HepG2 (cell line): ENCODE data around the gene MED22. TPM values are rescaled to one million over a fixed set of nuclear protein-coding genes. Genes with fewer than 3 reads are reported as not detected.

Source experiments
- ATAC-seq: fragments of 200-7000 bp; cut with Tn5 transposase; 3 replicates; pipeline ENCODE4 v1.9.1; 2020; ENCODE audit warnings: mild to moderate bottlenecking, moderate library complexity
- BruUV-seq: library from RNA; stranded (reverse); fragments of 400-500 nt; replicated peaks from 2 replicates; lab custom pipeline; 2021; lab: Mats Ljungman, UMichigan
- CTCF ChIA-PET: fragments of 300-600 bp; formaldehyde crosslinking; extraction: SDS; loops from one replicate; lab custom pipeline; 2021; ENCODE audit warnings: low total read pairs, inconsistent platforms, low intra/inter-chr PET ratio; lab: Yijun Ruan, JAX
- POLR2A ChIA-PET: fragments of 350-600 bp; sonication (Branson Sonifier 250); formaldehyde crosslinking; loops from one replicate; lab custom pipeline; 2020; ENCODE audit warnings: antibody characterized with exemption, inconsistent platforms; lab: Yijun Ruan, JAX
- DNase-seq: peaks from one replicate; pipeline ENCODE4 v3.0.0-alpha.2; 2015; ENCODE audit warnings: low spot score
- FAIRE-seq: peaks from 3 replicates; lab custom pipeline; 2011; peaks lifted over from hg19 to GRCh38; lab: Jason Lieb, UNC
- H2AFZ ChIP-seq: one replicate; pipeline ENCODE4 v1.6.1; 2011; ENCODE audit warnings: low read length, inconsistent platforms
- H3K27ac ChIP-seq: fragments of 300-600 bp; 3 replicates; pipeline ENCODE4 v1.8.0; 2011; ENCODE audit warnings: mixed run types, mild to moderate bottlenecking, mixed read lengths, low read length, inconsistent platforms; ENCODE audit not compliant: insufficient read depth; ENCODE audit errors: extremely low read length
- H3K27me3 ChIP-seq, 2 experiments: fragments of 200-600 bp in 1 of 2; 2 replicates in 1 of 2; 3 replicates in 1 of 2; pipeline versions ENCODE4 v1.6.0 to v1.8.0; 2011; ENCODE audit warnings: low read length in 2 of 2, mild to moderate bottlenecking in 2 of 2, moderate library complexity in 2 of 2, inconsistent platforms in 1 of 2; ENCODE audit not compliant: insufficient read depth in 2 of 2, control insufficient read depth in 1 of 2
- H3K36me3 ChIP-seq, 2 experiments: fragments of 200-600 bp in 1 of 2; replicated peaks in 1 of 2; 2 replicates in 1 of 2; 3 replicates in 1 of 2; pipeline versions ENCODE4 v1.5.1 to v1.8.0; 2011; ENCODE audit warnings: low read length in 2 of 2, inconsistent platforms in 1 of 2; ENCODE audit not compliant: insufficient read depth in 2 of 2, control insufficient read depth in 1 of 2
- H3K4me1 ChIP-seq: 2 replicates; pipeline ENCODE4 v1.5.1; 2012; ENCODE audit warnings: low read length, inconsistent platforms; ENCODE audit not compliant: insufficient read depth
- H3K4me2 ChIP-seq: 2 replicates; pipeline ENCODE4 v1.6.0; 2011; ENCODE audit warnings: low read depth, low read length, inconsistent platforms
- H3K4me3 ChIP-seq, 3 experiments: fragments of 200-600 bp in 1 of 3; sonication (generic), shearing (Covaris generic) in 1 of 3; replicated peaks in 1 of 3; 2 replicates each; pipeline ENCODE4 v1.5.1; 2011 to 2016; ENCODE audit warnings: low read length in 3 of 3, inconsistent platforms in 2 of 3, low read depth in 2 of 3, mild to moderate bottlenecking in 2 of 3, control low read depth in 1 of 3, mixed read lengths in 1 of 3; ENCODE audit not compliant: insufficient read depth in 1 of 3
- H3K79me2 ChIP-seq: one replicate; pipeline ENCODE4 v1.6.1; 2011; ENCODE audit warnings: low read length, inconsistent platforms; ENCODE audit not compliant: insufficient read depth
- H3K9ac ChIP-seq: 2 replicates; pipeline ENCODE4 v1.6.0; 2011; ENCODE audit warnings: mild to moderate bottlenecking, low read depth, low read length, inconsistent platforms; ENCODE audit not compliant: insufficient read depth
- H3K9me3 ChIP-seq: 2 replicates; pipeline ENCODE4 v1.5.1; 2012; ENCODE audit warnings: mild to moderate bottlenecking, low read length
- H4K20me1 ChIP-seq: 2 replicates; pipeline ENCODE4 v1.6.0; 2011; ENCODE audit warnings: inconsistent platforms, mild to moderate bottlenecking, low read length, moderate library complexity; ENCODE audit not compliant: insufficient read depth
- CC2D1A ChIP-seq: sonication (generic); formaldehyde crosslinking; IDR thresholded peaks from 2 replicates; pipeline ENCODE4 v1.8.1; 2023; ENCODE audit warnings: mild to moderate bottlenecking, missing genetic modification reagents
- EEA1 ChIP-seq: sonication (generic); formaldehyde crosslinking; IDR thresholded peaks from 2 replicates; pipeline ENCODE4 v1.5.1; 2020; ENCODE audit warnings: mild to moderate bottlenecking, missing genetic modification reagents, borderline replicate concordance
- GLI4 ChIP-seq: sonication (generic); formaldehyde crosslinking; IDR thresholded peaks from 2 replicates; pipeline ENCODE4 v1.5.1; 2020; ENCODE audit warnings: missing genetic modification reagents, mild to moderate bottlenecking, moderate library complexity, borderline replicate concordance
- GTF3A ChIP-seq: sonication (generic); formaldehyde crosslinking; conservative IDR thresholded peaks from 2 replicates; pipeline ENCODE4 v1.4.0; 2020; ENCODE audit warnings: mild to moderate bottlenecking, missing genetic modification reagents
- HMG20A ChIP-seq: IDR thresholded peaks from 2 replicates; pipeline ENCODE4 v1.6.1; 2016; ENCODE audit warnings: borderline replicate concordance
- HMGXB4 ChIP-seq, 2 experiments: sonication (generic) in 1 of 2; formaldehyde crosslinking in 1 of 2; IDR thresholded peaks; 2 replicates each; pipeline versions ENCODE4 v1.4.0 to v1.6.1; 2018 to 2020; ENCODE audit warnings: missing genetic modification reagents in 2 of 2, borderline replicate concordance in 1 of 2, low read depth in 1 of 2, mild to moderate bottlenecking in 1 of 2, missing biosample characterization in 1 of 2
- KDM5A ChIP-seq: fragments of 200-600 bp; sonication (generic); IDR thresholded peaks from 2 replicates; pipeline ENCODE4 v1.7.0; 2018; ENCODE audit warnings: antibody characterized with exemption, mild to moderate bottlenecking, low read length, borderline replicate concordance
- LCORL ChIP-seq, 2 experiments: fragments of 450-650 bp in 1 of 2; sonication (generic) in 1 of 2; formaldehyde crosslinking in 1 of 2; IDR thresholded peaks; 2 replicates each; pipeline versions ENCODE4 v1.5.0 to v1.6.1; 2017 to 2020; ENCODE audit warnings: antibody characterized with exemption in 1 of 2, missing genetic modification reagents in 1 of 2
- MTF1 ChIP-seq: sonication (generic); formaldehyde crosslinking; IDR thresholded peaks from 2 replicates; pipeline ENCODE4 v1.5.0; 2020; ENCODE audit warnings: missing genetic modification reagents
- NAIF1 ChIP-seq: sonication (generic); formaldehyde crosslinking; IDR thresholded peaks from 2 replicates; pipeline ENCODE4 v1.5.0; 2020; ENCODE audit warnings: mild to moderate bottlenecking, missing genetic modification reagents, borderline replicate concordance
- RARG ChIP-seq: sonication (generic); formaldehyde crosslinking; IDR thresholded peaks from 2 replicates; pipeline ENCODE4 v1.4.0; 2020; ENCODE audit warnings: low read depth, mild to moderate bottlenecking, missing genetic modification reagents
- SAFB2 ChIP-seq: sonication (generic); formaldehyde crosslinking; IDR thresholded peaks from 2 replicates; pipeline ENCODE4 v1.5.1; 2020; ENCODE audit warnings: missing genetic modification reagents, low read depth, mild to moderate bottlenecking, borderline replicate concordance
- THAP8 ChIP-seq: sonication (generic); formaldehyde crosslinking; IDR thresholded peaks from 2 replicates; pipeline ENCODE4 v1.5.1; 2020; ENCODE audit warnings: missing genetic modification reagents, mild to moderate bottlenecking, borderline replicate concordance
- ZFP36L2 ChIP-seq: sonication (generic); formaldehyde crosslinking; IDR thresholded peaks from 2 replicates; pipeline ENCODE4 v1.4.0; 2020; ENCODE audit warnings: missing genetic modification reagents
- ZFX ChIP-seq: sonication (generic); formaldehyde crosslinking; IDR thresholded peaks from 2 replicates; pipeline ENCODE4 v1.4.0; 2020; ENCODE audit warnings: mild to moderate bottlenecking, low read depth, missing genetic modification reagents, moderate library complexity
- ZNF296 ChIP-seq: sonication (generic); formaldehyde crosslinking; conservative IDR thresholded peaks from 2 replicates; pipeline ENCODE4 v1.5.0; 2020; ENCODE audit warnings: mild to moderate bottlenecking, missing genetic modification reagents
- ZNF460 ChIP-seq: sonication (generic); formaldehyde crosslinking; IDR thresholded peaks from 2 replicates; pipeline ENCODE4 v1.5.1; 2020; ENCODE audit warnings: missing genetic modification reagents, mild to moderate bottlenecking, borderline replicate concordance
- ZNF670 ChIP-seq: sonication (generic); formaldehyde crosslinking; IDR thresholded peaks from 2 replicates; pipeline ENCODE4 v1.8.0; 2022; ENCODE audit warnings: mild to moderate bottlenecking, missing genetic modification reagents, borderline replicate concordance
- WGBS: methylation state at CpG from one replicate; pipeline ENCODE4 v1.1.6; 2017; ENCODE audit warnings: low lambda C conversion rate; 5-methylcytosine and 5-hydroxymethylcytosine counted together
- in situ Hi-C: cut with HindIII; loops from 2 replicates; pipeline ENCODE4 v1.10.0; 2017; ENCODE audit warnings: low pct_unique_long_range_greater_than_20kb; ENCODE audit not compliant: extremely low pct_ligation_motif_present
- intact Hi-C: fragments of 100-400 bp; cut with micrococcal nuclease; formaldehyde crosslinking; loops from one replicate; pipeline ENCODE4 v1.10.0; 2022; ENCODE audit not compliant: unreplicated experiment
- polyA plus RNA-seq, 8 experiments: library from polyadenylated mRNA; depleted of rRNA in 3 of 8; stranded (reverse) in 7 of 8; unstranded in 1 of 8; fragments of >200 nt; fragmentation: Illumina TruSeq in 4 of 8; extraction: Trizol in 4 of 8; gene quantifications; 2 replicates each; pipeline versions ENCODE4 v1.2.1 to v1.2.3, GENCODE V29; 2011 to 2016; ENCODE audit warnings: low read depth in 4 of 8, missing spikeins in 1 of 8, mixed read lengths in 1 of 8; ENCODE audit not compliant: insufficient read depth in 1 of 8
- total RNA-seq, 5 experiments: library from RNA; depleted of rRNA; stranded (reverse); fragments of >200 nt; fragmentation: Illumina TruSeq; extraction: Trizol; gene quantifications; 2 replicates each; pipeline ENCODE4 v1.2.3, GENCODE V29; 2016; ENCODE audit warnings: low read depth in 1 of 5
- TF ChIP-seq, protein P1 (sequence below): sonication (generic); formaldehyde crosslinking; IDR thresholded peaks from 2 replicates; pipeline ENCODE4 v1.5.0; 2020; ENCODE audit warnings: missing genetic modification reagents

MED22 gene
- total and polyA plus RNA-seq, 2 of the 13 experiments (the other 11 are each of a cell fraction or from before 2014, with no cell fraction given): 15.8 to 22.1 TPM

- no peaks in the 10 kb centered on the region for H3K9me3 ChIP-seq
- 69% methylated on average over 17 of the region's 23 CpGs for WGBS
- intact Hi-C loops (no loop called here), in situ Hi-C loops (no loop called here)
- no TSS peak for BruUV-seq
- no peak overlapping the region for H3K4me3 ChIP-seq
- CTCF ChIA-PET: no interaction called here
- H3K27ac ChIP-seq: no peak overlapping the region
- no peak overlapping the region for H3K9ac ChIP-seq
- H3K27me3 ChIP-seq: peaks cover 1 to 29% of the 10 kb centered on the region in 2 experiments; a peak in 3 of 5 replicates
- FAIRE-seq (no peak), DNase-seq (no peak), ATAC-seq (no peak)
- no peaks in the 10 kb centered on the region for H3K4me1 ChIP-seq
- no peak overlapping the region for H2AFZ ChIP-seq
- POLR2A ChIA-PET: no interaction called here
- TF ChIP-seq ZFP36L2: no peak
- TF ChIP-seq HMG20A: no peak
- TF ChIP-seq MTF1 (CRISPR knock-in tag): no peak
- no peak for TF ChIP-seq THAP8 (CRISPR knock-in tag)
- no peak for TF ChIP-seq SAFB2 (CRISPR knock-in tag)
- no peak for TF ChIP-seq ZNF460 (CRISPR knock-in tag)
- TF ChIP-seq EEA1 (CRISPR knock-in tag): no peak
- no peak for TF ChIP-seq GLI4 (CRISPR knock-in tag)
- no peak for TF ChIP-seq KDM5A
- TF ChIP-seq RARG (CRISPR knock-in tag): no peak
- no peak for TF ChIP-seq HMGXB4 (CRISPR knock-in tag; IDR thresholded peaks at IDR 0.05; ENCODE audit: borderline replicate concordance in 1 of 2, low read depth in 1 of 2)
- TF ChIP-seq ZNF670 (CRISPR knock-in tag): no peak
- no peak for TF ChIP-seq NAIF1 (CRISPR knock-in tag)
- TF ChIP-seq ZNF296 (CRISPR knock-in tag): no peak
- no peak for TF ChIP-seq GTF3A (CRISPR knock-in tag)
- TF ChIP-seq LCORL (IDR thresholded peaks at IDR 0.05): no peak
- TF ChIP-seq LCORL (CRISPR knock-in tag; IDR thresholded peaks at IDR 0.05): no peak
- TF ChIP-seq, protein P1, sequence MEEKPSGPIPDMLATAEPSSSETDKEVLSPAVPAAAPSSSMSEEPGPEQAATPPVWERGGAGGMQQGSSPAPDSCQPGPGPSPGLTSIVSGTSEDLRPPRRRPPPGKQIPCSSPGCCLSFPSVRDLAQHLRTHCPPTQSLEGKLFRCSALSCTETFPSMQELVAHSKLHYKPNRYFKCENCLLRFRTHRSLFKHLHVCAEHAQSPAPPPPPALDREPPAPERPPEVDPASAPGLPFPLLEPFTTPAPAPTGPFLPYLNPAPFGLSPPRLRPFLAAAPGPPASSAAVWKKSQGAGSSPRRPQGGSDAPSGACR: no peak
- TF ChIP-seq CC2D1A (CRISPR knock-in tag): no peak
- no peak for TF ChIP-seq ZFX (CRISPR knock-in tag)
- no peaks in the 10 kb centered on the region for H3K79me2 ChIP-seq
- H3K4me2 ChIP-seq: no peak overlapping the region
- no peaks in the 10 kb centered on the region for H3K36me3 ChIP-seq
- H4K20me1 ChIP-seq: no peaks in the 10 kb centered on the region
Observed at GRCh38 chr9:133305731-133306130, 42.2 kb downstream of the MED22 start.
